DMS79 treated with DMSO at 0.1 percent for 48 hours (cell line): Measurements from ENCODE around the gene ARFGAP1.
"Not testable (repeated sequence)": the region's sequence is repeated elsewhere in the genome, so short reads cannot be mapped to it uniquely, and the experiment has no call there.

Experiments
- DNase-seq: peaks from one replicate; lab custom pipeline; 2025; lab: John Stamatoyannopoulos, UW

ARFGAP1 gene

GRCh38 chr20:63292292-63292701 is 19.7 kb downstream of the ARFGAP1 start:
- no peak for DNase-seq

DNA sequence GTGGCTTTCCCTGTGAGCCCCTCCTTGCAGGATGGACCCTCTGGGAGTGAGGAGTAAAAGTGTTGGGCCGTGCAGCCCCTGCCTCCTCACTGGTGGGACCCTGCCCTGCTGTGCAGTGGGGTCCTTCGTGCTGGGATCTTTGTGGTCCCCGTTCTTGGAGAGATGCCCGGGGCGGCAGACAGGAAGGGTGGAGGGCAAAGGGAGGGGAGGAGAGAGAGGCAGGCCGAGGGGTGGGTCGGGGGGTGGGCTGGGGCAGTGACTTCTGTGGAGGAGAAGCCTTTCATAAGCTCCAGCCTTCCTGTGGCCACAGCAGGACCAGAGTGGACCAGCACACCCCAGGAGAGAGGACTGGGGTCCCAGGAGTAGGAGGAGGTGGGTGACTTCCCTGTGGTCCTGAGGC is 20.3 kb downstream of the ARFGAP1 start, which contains the start of gene COL20A1:
Gene COL20A1 (plus strand): TSS at position 283 of the 400 bp plus-strand sequence. CDS start 1,922 bp downstream, outside the sequence.
- no peak for DNase-seq

- DNase-seq, result no peak
Measured at GRCh38 chr20:63293456-63293855, 20.8 kb downstream of the ARFGAP1 start.

- DNase-seq, result no peak
Measured at GRCh38 chr20:63293871-63294535, 21.4 kb downstream of the ARFGAP1 start.

GRCh38 chr20:63294536-63294900 is 21.9 kb downstream of the ARFGAP1 start:
- DNase-seq, result no peak

DNA sequence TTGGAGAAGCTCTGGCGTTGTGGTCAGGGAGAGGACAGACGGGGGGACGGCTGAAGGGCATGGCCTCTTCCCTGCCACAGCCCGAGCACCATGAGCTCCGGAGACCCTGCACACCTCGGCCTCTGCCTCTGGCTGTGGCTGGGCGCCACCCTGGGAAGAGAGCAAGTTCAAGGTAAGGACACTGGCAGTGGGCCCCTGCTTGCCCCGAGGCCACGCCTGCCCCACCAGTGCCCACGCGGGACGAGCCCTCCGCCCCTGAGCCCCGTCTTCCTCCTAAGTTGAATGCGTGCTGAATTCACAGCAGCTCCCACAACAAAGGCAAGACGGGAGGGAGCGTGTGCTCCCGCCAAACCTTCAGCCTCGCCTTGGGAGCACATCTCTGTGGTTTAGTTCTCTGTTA is 22.4 kb downstream of the ARFGAP1 start:
- DNase-seq, result no peak

DNA sequence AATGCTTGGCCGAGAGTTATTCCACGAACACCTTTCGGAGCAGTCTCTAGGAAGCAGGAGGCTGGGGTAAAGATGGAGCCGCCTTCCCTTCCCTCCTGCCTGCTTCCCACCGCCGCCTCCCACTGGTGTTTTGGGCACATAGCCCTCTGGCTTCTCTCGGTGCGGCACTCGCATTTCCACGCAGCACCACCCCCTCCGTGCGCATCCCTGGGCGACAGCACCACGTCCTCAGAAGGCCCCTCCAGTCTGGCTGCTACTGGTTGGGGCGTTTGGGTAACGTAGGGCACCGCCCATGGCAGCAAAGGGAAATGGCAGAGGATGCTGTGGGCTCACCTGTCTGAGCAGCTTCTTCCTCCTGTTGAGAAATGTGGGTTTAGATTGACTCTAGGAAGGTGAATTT is 22.8 kb downstream of the ARFGAP1 start:
- no peak for DNase-seq

DNA sequence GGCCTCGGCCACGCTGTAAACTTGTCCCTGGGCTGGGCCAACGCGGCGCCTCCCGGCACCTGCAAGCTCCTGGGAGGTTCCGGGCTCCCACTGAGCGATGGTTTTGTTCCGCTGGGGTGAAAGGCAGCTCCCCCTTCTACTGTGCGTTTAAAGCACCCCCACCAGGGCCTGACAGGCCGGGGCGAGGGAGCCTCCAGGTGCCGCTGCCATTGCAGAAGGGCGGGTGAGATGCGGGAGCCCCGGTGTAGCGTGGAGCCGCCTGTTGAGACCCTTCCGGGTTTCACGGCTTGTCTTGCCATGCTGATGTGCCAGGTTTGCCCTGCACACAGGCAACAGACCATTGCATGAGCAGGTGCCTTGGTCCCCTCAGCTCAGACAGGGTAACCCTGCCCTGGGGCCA is 23.2 kb downstream of the ARFGAP1 start:
- DNase-seq, result no peak

- DNase-seq, result no peak
Measured at GRCh38 chr20:63296531-63297299, 24.1 kb downstream of the ARFGAP1 start.

- no peak for DNase-seq
Measured at GRCh38 chr20:63297371-63297781, 24.8 kb downstream of the ARFGAP1 start.

GRCh38 chr20:63297796-63298572 is 25.4 kb downstream of the ARFGAP1 start:
- no peak for DNase-seq

GRCh38 chr20:63298731-63299312 is 26.2 kb downstream of the ARFGAP1 start:
- no peak for DNase-seq

- no peak for DNase-seq
Measured at GRCh38 chr20:63301671-63302070, 29.1 kb downstream of the ARFGAP1 start.

DNA sequence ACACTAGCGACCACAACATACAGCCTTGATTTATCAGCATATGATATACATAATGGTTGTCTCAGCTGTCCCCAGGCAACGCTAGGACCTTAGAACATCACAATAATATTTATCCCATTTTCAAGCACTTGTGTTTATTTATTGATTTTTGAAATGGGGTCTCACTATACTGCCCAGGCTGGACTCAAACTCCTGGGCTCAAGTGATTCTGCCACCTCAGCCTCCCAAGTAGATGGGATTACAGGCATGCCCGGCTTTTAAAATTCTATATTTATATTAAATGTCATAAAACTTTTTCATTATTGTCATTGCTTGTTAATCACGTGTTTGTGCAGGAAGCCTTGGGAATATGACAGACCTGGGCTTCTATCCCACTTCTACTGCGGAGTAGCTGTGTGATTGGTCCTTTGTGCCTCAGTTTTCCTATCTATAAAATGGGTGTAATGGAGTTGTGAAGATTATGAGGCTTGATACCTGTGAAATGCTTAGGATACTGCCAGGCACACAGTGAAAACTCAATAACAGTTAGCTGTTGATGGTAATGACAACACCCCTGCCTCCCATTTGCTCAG is 30.6 kb downstream of the ARFGAP1 start:
- DNase-seq, result no peak

DNA sequence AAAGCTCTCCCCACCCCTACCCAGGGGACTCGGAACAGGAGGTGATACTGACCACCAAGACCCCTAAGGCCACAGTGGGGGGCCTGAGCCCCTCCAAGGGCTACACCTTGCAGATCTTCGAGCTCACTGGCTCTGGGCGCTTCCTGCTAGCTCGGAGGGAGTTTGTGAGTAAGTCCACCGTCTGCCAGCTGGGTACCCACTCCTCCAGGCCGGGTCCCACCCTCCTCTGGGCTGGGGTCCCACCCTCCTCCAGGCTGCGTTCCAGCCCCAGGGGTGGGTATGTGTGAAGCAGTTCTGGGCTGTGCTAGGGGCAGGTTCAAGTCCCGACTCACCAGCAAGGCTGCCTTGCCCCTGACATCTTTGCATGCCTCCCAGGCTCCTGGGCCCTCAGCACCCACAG is 32.8 kb downstream of the ARFGAP1 start:
- no peak for DNase-seq

DNA sequence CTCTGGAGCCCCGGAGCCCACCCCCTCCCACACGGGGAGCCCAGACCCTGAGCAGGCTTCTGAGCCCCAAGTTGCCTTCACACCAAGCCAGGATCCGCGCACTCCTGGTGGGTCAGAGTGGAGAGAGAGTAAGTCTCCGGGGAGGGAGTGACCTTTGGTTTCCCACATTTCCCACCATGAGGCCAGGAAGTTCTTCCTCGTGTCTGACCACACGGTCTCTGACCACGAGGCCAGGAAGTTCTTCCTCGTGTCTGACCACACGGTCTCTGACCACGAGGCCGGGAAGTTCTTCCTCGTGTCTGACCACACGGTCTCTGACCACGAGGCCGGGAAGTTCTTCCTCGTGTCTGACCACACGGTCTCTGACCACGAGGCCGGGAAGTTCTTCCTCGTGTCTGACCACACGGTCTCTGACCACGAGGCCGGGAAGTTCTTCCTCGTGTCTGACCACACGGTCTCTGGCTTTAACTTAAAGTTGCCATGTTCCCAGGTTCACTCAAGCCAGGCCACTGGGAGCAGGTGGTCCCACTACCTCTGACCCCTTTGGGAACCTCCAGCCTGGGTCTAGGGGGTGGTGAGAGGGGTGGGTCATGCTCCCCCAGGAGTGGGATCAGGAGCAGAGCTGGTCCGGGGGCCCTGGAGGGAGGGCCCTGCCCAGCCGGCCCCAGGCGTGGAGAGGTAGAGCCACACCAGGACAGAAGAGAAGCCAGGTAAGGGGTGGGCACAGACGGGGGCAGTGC is 33.5 kb downstream of the ARFGAP1 start:
- not testable (repeated sequence) for DNase-seq

- no peak for DNase-seq
Measured at GRCh38 chr20:63306673-63307537, 34.3 kb downstream of the ARFGAP1 start.

GRCh38 chr20:63307538-63308217 is 35.1 kb downstream of the ARFGAP1 start:
- DNase-seq, result no peak

DNA sequence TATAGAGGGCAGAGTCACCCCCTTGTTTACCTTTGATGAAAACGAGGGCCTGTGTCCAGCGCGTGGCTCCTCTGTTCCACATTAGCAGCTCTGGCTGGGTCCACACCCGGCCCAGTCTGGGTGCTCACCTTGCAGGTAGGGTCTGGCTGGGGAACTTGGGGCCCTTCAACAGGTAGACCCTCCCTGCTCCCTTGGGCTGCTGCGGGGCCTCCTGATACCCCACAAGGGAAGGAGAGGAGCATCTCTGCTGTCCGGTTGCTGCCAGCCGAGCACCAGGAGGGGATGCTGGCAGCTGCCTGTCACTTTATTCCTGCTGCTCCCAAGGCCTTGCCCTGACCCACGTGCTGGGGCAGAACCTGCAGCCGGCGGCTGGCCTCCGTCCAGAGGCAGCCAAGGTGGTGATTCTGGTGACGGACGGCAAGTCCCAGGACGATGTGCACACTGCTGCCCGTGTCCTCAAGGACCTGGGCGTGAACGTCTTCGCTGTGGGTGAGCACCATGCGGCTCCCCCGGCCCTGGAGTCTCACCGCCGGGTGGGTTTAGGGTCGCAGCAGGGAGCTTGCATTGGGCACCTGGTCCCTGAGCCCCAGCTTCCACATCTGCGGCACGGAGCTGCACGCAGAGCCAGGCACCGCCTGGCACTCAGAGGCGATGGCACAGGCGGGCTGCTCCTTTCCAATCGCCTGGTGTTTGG is 35.8 kb downstream of the ARFGAP1 start:
- no peak for DNase-seq
